Liver (tissue), 9 donors: ENCODE measurements around the gene FOXS1. TPM values are rescaled to one million over a fixed set of nuclear protein-coding genes. Genes with fewer than 3 reads are reported as not detected.

Source experiments
- DNase-seq: peaks from one replicate; pipeline ENCODE4 v3.0.0-alpha.2; 2017; ENCODE audit warnings: low spot score
- H3K27ac ChIP-seq, 2 donors: one replicate each; pipeline ENCODE4 v1.7.0; 2013; ENCODE audit warnings: inconsistent platforms in 2 of 2, low read length in 2 of 2, control low read depth in 1 of 2, low read depth in 1 of 2, mild to moderate bottlenecking in 1 of 2
- H3K27me3 ChIP-seq, 4 donors: one replicate each; pipeline versions ENCODE4 v1.6.1 to v1.7.0; 2013; ENCODE audit warnings: low read length in 3 of 4, inconsistent platforms in 1 of 4, mild to moderate bottlenecking in 1 of 4, moderate library complexity in 1 of 4; ENCODE audit not compliant: control insufficient read depth in 4 of 4, insufficient read depth in 4 of 4
- H3K36me3 ChIP-seq, 4 donors: one replicate each; pipeline versions ENCODE4 v1.6.1 to v1.7.0; 2013; ENCODE audit warnings: low read length in 3 of 4, mild to moderate bottlenecking in 3 of 4, low read depth in 1 of 4, moderate library complexity in 1 of 4; ENCODE audit not compliant: control insufficient read depth in 4 of 4, insufficient read depth in 3 of 4
- H3K4me1 ChIP-seq, 4 donors: one replicate each; pipeline versions ENCODE4 v1.6.1 to v1.7.0; 2013; ENCODE audit warnings: low read length in 3 of 4, mild to moderate bottlenecking in 3 of 4, moderate library complexity in 1 of 4; ENCODE audit not compliant: control insufficient read depth in 4 of 4, insufficient read depth in 4 of 4
- H3K4me3 ChIP-seq, 3 donors: one replicate each; pipeline versions ENCODE4 v1.6.1 to v1.7.0; 2013; ENCODE audit warnings: low read length in 3 of 3, control low read depth in 1 of 3, low read depth in 1 of 3, mild to moderate bottlenecking in 1 of 3
- H3K9ac ChIP-seq, 2 donors: one replicate each; pipeline ENCODE4 v1.7.0; 2013; ENCODE audit warnings: low read length in 2 of 2, mild to moderate bottlenecking in 2 of 2, moderate library complexity in 2 of 2, control low read depth in 1 of 2, low read depth in 1 of 2
- H3K9me3 ChIP-seq, 4 donors: one replicate each; pipeline versions ENCODE4 v1.6.1 to v1.7.0; 2013; ENCODE audit warnings: low read length in 3 of 4; ENCODE audit not compliant: control insufficient read depth in 4 of 4
- ATF3 ChIP-seq: IDR thresholded peaks from 2 replicates; pipeline ENCODE4 v1.6.1; 2016; ENCODE audit warnings: antibody characterized with exemption
- FOXA1 ChIP-seq: IDR thresholded peaks from 2 replicates; pipeline ENCODE4 v1.6.1; 2016; ENCODE audit warnings: antibody characterized with exemption
- FOXA2 ChIP-seq: IDR thresholded peaks from 2 replicates; pipeline ENCODE4 v1.6.1; 2016; ENCODE audit warnings: antibody characterized with exemption
- GABPA ChIP-seq, 2 donors: IDR thresholded peaks in 1 of 2; conservative IDR thresholded peaks in 1 of 2; 2 replicates each; pipeline ENCODE4 v1.6.1; 2016; ENCODE audit warnings: antibody characterized with exemption in 2 of 2, mild to moderate bottlenecking in 1 of 2, moderate library complexity in 1 of 2
- HNF4A ChIP-seq, 2 donors: conservative IDR thresholded peaks; 2 replicates each; pipeline ENCODE4 v1.6.1; 2016; ENCODE audit warnings: antibody characterized with exemption in 2 of 2, mild to moderate bottlenecking in 2 of 2
- HNF4G ChIP-seq: IDR thresholded peaks from 2 replicates; pipeline ENCODE4 v1.6.1; 2016; ENCODE audit warnings: antibody characterized with exemption
- JUND ChIP-seq, 2 donors: IDR thresholded peaks; 2 replicates each; pipeline ENCODE4 v1.6.1; 2016; ENCODE audit warnings: antibody characterized with exemption in 2 of 2
- NR2F2 ChIP-seq: IDR thresholded peaks from 2 replicates; pipeline ENCODE4 v1.6.1; 2016; ENCODE audit warnings: antibody characterized with exemption
- RAD21 ChIP-seq, 2 donors: IDR thresholded peaks; 2 replicates each; pipeline ENCODE4 v1.6.1; 2016; ENCODE audit warnings: antibody characterized with exemption in 2 of 2, mild to moderate bottlenecking in 2 of 2
- REST ChIP-seq: IDR thresholded peaks from 2 replicates; pipeline ENCODE4 v1.6.1; 2016; ENCODE audit warnings: antibody characterized with exemption, mild to moderate bottlenecking
- SP1 ChIP-seq: IDR thresholded peaks from 2 replicates; pipeline ENCODE4 v1.6.1; 2018; ENCODE audit warnings: antibody characterized with exemption, mild to moderate bottlenecking
- TAF1 ChIP-seq: conservative IDR thresholded peaks from 2 replicates; pipeline ENCODE4 v1.6.1; 2016; ENCODE audit warnings: antibody characterized with exemption, mild to moderate bottlenecking
- WGBS: extraction: QIAGEN DNeasy Blood & Tissue Kit; methylation state at CpG from one replicate; pipeline ENCODE4 v1.1.7; 2013; 5-methylcytosine and 5-hydroxymethylcytosine counted together
- polyA plus RNA-seq, 2 donors: library from polyadenylated mRNA; stranded (reverse) in 1 of 2; unstranded in 1 of 2; fragments of 200-250 nt in 1 of 2; fragments of >200 nt in 1 of 2; fragmentation: Nextera tagmentation in 1 of 2; extraction: Ambion mirVana in 1 of 2; gene quantifications; one replicate each; pipeline versions ENCODE4 v1.2.1 to v1.2.3, GENCODE V29; 2013 to 2015
- total RNA-seq, 2 donors: library from RNA; depleted of rRNA; stranded (reverse); fragments of >200 nt; gene quantifications; one replicate each; pipeline ENCODE4 v1.2.3, GENCODE V29; 2014
- TF ChIP-seq, protein P1 (sequence below): IDR thresholded peaks from 2 replicates; pipeline ENCODE4 v1.6.1; 2016; ENCODE audit warnings: antibody characterized with exemption
- TF ChIP-seq, protein P2 (sequence below): fragments of 150-350 bp; IDR thresholded peaks from 2 replicates; pipeline ENCODE4 v1.5.1; 2017; ENCODE audit warnings: improper control_type of control experiment, low read depth, low read length; ENCODE audit not compliant: missing input control
- donor health status: healthy.
- donor health status: healthy.
- donor health status: healthy.
- donor health status: healthy.
- donor health status: healthy.

The FOXS1 gene
- total and polyA plus RNA-seq, 4 donors: 0.21 to 0.51 (median 0.28) TPM

- Histone ChIP-seq H3K27me3 (no peaks in the 10 kb centered on the region), H3K27ac (no peak overlapping the region), H3K36me3 (no peaks in the 10 kb centered on the region), H3K9ac (no peak overlapping the region), H3K9me3 (no peaks in the 10 kb centered on the region), H3K4me1 (no peaks in the 10 kb centered on the region), H3K4me3 (no peak overlapping the region)
- 95% methylated on average over 3 of the region's 3 CpGs for WGBS
- TF ChIP-seq JUND (IDR thresholded peaks at IDR 0.05): no peak
- no peak for TF ChIP-seq FOXA1
- TF ChIP-seq, protein P1, sequence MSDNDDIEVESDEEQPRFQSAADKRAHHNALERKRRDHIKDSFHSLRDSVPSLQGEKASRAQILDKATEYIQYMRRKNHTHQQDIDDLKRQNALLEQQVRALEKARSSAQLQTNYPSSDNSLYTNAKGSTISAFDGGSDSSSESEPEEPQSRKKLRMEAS: no peak
- TF ChIP-seq GABPA (IDR thresholded peaks at IDR 0.05 in 1 of 2, conservative IDR thresholded peaks at IDR 0.05 in 1 of 2): no peak
- TF ChIP-seq ATF3: no peak
- no peak for TF ChIP-seq NR2F2
- DNase-seq: no peak
Measured at GRCh38 chr20:31808481-31808880, 36.9 kb downstream of the FOXS1 start.

DNA sequence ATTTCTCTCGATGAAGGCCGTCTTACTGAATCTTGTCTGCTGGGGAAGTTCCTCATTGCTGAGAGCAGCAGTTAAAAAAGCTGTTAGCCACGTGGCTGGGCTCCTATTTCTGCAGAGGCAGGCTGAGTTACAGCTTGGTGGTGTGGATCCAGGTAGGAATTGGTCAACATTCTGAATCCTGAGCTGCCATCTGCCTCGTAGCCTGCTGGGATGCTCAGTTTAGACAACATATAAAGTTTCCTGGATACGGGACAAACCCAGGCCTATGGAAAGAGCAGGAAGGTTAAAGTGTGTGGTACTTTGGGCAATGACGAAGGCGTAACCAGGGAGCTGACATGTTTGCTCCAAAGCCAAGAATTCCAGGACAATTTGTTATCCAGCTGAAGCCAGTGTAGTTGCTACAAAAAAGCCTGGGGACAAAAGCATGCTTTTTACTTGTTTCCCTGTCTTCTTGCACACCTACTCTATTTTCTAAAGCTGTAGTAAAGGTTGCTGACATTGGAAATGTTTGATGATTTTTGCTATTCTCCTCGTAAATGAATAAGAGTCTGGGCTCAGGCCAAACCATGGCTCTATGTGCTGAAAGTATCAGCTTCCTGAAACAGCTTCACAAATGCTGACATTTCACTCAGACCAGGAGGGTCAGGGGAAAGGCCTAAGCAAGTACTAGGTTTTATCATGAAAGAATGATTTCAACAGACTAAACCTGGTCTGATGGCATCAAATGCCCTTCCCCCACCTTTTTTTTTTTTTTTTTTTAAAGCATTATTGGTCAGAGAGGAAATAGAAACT lies 38.6 kb downstream of the FOXS1 start:
- Histone ChIP-seq H3K9me3 (no peaks in the 10 kb centered on the region), H3K4me3 (no peak overlapping the region), H3K9ac (no peak overlapping the region), H3K27ac (no peak overlapping the region), H3K36me3 (no peaks in the 10 kb centered on the region), H3K27me3 (no peaks in the 10 kb centered on the region), H3K4me1 (no peaks in the 10 kb centered on the region)
- WGBS: 84% methylated on average over 8 of the region's 8 CpGs
- TF ChIP-seq, protein P1: no peak
- TF ChIP-seq FOXA2 (no peak), HNF4A (conservative IDR thresholded peaks at IDR 0.05) (no peak), SP1 (no peak), REST (no peak), TAF1 (no peak), RAD21 (IDR thresholded peaks at IDR 0.05) (no peak), ATF3 (no peak), HNF4G (no peak)
- TF ChIP-seq, protein P2, sequence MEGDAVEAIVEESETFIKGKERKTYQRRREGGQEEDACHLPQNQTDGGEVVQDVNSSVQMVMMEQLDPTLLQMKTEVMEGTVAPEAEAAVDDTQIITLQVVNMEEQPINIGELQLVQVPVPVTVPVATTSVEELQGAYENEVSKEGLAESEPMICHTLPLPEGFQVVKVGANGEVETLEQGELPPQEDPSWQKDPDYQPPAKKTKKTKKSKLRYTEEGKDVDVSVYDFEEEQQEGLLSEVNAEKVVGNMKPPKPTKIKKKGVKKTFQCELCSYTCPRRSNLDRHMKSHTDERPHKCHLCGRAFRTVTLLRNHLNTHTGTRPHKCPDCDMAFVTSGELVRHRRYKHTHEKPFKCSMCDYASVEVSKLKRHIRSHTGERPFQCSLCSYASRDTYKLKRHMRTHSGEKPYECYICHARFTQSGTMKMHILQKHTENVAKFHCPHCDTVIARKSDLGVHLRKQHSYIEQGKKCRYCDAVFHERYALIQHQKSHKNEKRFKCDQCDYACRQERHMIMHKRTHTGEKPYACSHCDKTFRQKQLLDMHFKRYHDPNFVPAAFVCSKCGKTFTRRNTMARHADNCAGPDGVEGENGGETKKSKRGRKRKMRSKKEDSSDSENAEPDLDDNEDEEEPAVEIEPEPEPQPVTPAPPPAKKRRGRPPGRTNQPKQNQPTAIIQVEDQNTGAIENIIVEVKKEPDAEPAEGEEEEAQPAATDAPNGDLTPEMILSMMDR: no peak
- DNase-seq: no peak
